CD14-positive monocyte (primary cell): ENCODE measurements around the gene JARID2. TPM values are rescaled to one million over a fixed set of nuclear protein-coding genes. Genes with fewer than 3 reads are reported as not detected.
A peak's percentile ranks its signal among the peaks of the same experiment; 100 is the strongest.

Source experiments
- DNase-seq, 3 donors: peaks; one replicate each; pipeline ENCODE4 v3.0.0-alpha.2; 2011 to 2022
- H2AFZ ChIP-seq: 2 replicates; pipeline ENCODE4 v1.6.0; 2012; ENCODE audit warnings: mild to moderate bottlenecking, low read depth, low read length, inconsistent platforms; ENCODE audit not compliant: insufficient read depth, poor library complexity, severe bottlenecking
- H3K27ac ChIP-seq, 2 donors: 1 replicate in 1 of 2; 2 replicates in 1 of 2; pipeline ENCODE4 v1.5.1; 2012 to 2013; ENCODE audit warnings: low read length in 2 of 2, control low read depth in 1 of 2, inconsistent platforms in 1 of 2, low read depth in 1 of 2, mild to moderate bottlenecking in 1 of 2
- H3K27me3 ChIP-seq, 2 donors: one replicate each; pipeline versions ENCODE4 v1.6.0 to v1.6.1; 2011 to 2013; ENCODE audit warnings: low read length in 2 of 2; ENCODE audit not compliant: control insufficient read depth in 2 of 2, insufficient read depth in 2 of 2
- H3K36me3 ChIP-seq, 2 donors: replicated peaks in 1 of 2; 1 replicate in 1 of 2; 2 replicates in 1 of 2; pipeline versions ENCODE4 v1.5.1 to v1.6.1; 2012 to 2013; ENCODE audit warnings: low read length in 2 of 2, control low read depth in 1 of 2, inconsistent platforms in 1 of 2, mild to moderate bottlenecking in 1 of 2; ENCODE audit not compliant: insufficient read depth in 2 of 2, control insufficient read depth in 1 of 2
- H3K4me1 ChIP-seq, 2 donors: 1 replicate in 1 of 2; 2 replicates in 1 of 2; pipeline versions ENCODE4 v1.5.1 to v1.6.1; 2012 to 2013; ENCODE audit warnings: low read length in 2 of 2, control low read depth in 1 of 2, inconsistent platforms in 1 of 2, mild to moderate bottlenecking in 1 of 2, moderate library complexity in 1 of 2; ENCODE audit not compliant: insufficient read depth in 2 of 2, control insufficient read depth in 1 of 2
- H3K4me2 ChIP-seq: replicated peaks from 2 replicates; pipeline ENCODE3; 2012; ENCODE audit warnings: low read length, moderate library complexity, mild to moderate bottlenecking; ENCODE audit not compliant: poor library complexity, severe bottlenecking; ENCODE audit errors: extremely low read depth
- H3K4me3 ChIP-seq, 3 experiments: fragments of 200-600 bp in 1 of 3; sonication (generic) in 1 of 3; replicated peaks in 1 of 3; 1 replicate in 2 of 3; 2 replicates in 1 of 3; pipeline ENCODE4 v1.5.1; 2011 to 2013; ENCODE audit warnings: low read length in 3 of 3, mild to moderate bottlenecking in 3 of 3, control low read depth in 2 of 3, low read depth in 2 of 3, inconsistent platforms in 1 of 3, moderate library complexity in 1 of 3
- H3K79me2 ChIP-seq: 2 replicates; pipeline ENCODE4 v1.6.0; 2012; ENCODE audit warnings: mild to moderate bottlenecking, control low read depth, inconsistent platforms, low read length, moderate library complexity; ENCODE audit not compliant: insufficient read depth
- H3K9ac ChIP-seq: 2 replicates; pipeline ENCODE4 v1.6.0; 2017; ENCODE audit warnings: low read length, mild to moderate bottlenecking; ENCODE audit not compliant: insufficient read depth, poor library complexity, severe bottlenecking
- H3K9me3 ChIP-seq, 2 donors: replicated peaks in 1 of 2; 1 replicate in 1 of 2; 2 replicates in 1 of 2; pipeline versions ENCODE4 v1.5.1 to v1.6.1; 2012 to 2013; ENCODE audit warnings: low read length in 2 of 2, control low read depth in 1 of 2; ENCODE audit not compliant: control insufficient read depth in 1 of 2, insufficient read depth in 1 of 2
- H4K20me1 ChIP-seq: 2 replicates; pipeline ENCODE4 v1.6.0; 2012; ENCODE audit warnings: mild to moderate bottlenecking, low read length, control low read depth, moderate library complexity; ENCODE audit not compliant: insufficient read depth
- H3K27ac Mint-ChIP-seq, 7 donors: one replicate each; pipeline ENCODE4 v1.8.0; 2020; ENCODE audit warnings: mild to moderate bottlenecking in 7 of 7, mixed read lengths in 7 of 7, moderate library complexity in 6 of 7, inconsistent platforms in 2 of 7
- H3K27me3 Mint-ChIP-seq, 3 donors: one replicate each; pipeline ENCODE4 v1.8.0; 2021 to 2022; ENCODE audit warnings: low read depth in 3 of 3, mild to moderate bottlenecking in 3 of 3, mixed read lengths in 3 of 3, moderate library complexity in 3 of 3, inconsistent platforms in 1 of 3
- H3K36me3 Mint-ChIP-seq, 2 donors: one replicate each; pipeline ENCODE4 v1.8.0; 2020; ENCODE audit warnings: mixed read lengths in 2 of 2, inconsistent platforms in 1 of 2, mild to moderate bottlenecking in 1 of 2
- H3K4me1 Mint-ChIP-seq: one replicate; pipeline ENCODE4 v1.8.0; 2020; ENCODE audit warnings: mild to moderate bottlenecking, mixed read lengths
- H3K4me3 Mint-ChIP-seq, 2 donors: one replicate each; pipeline ENCODE4 v1.8.0; 2020; ENCODE audit warnings: mild to moderate bottlenecking in 2 of 2, mixed read lengths in 2 of 2, moderate library complexity in 1 of 2
- H3K9me3 Mint-ChIP-seq, 7 donors: one replicate each; pipeline ENCODE4 v1.8.0; 2020 to 2022; ENCODE audit warnings: mixed read lengths in 7 of 7, mild to moderate bottlenecking in 6 of 7, moderate library complexity in 6 of 7, inconsistent platforms in 2 of 7
- CTCF ChIP-seq: fragments of 200-600 bp; IDR thresholded peaks from one replicate; pipeline ENCODE4 v1.8.0; 2022; ENCODE audit warnings: antibody characterized with exemption, mild to moderate bottlenecking
- WGBS: methylation state at CpG from one replicate; pipeline ENCODE4 v1.1.5; 2013; ENCODE audit warnings: missing lambda C conversion rate; ENCODE audit not compliant: insufficient coverage; 5-methylcytosine and 5-hydroxymethylcytosine counted together
- intact Hi-C, 2 donors: fragments of 100-400 bp; cut with micrococcal nuclease; formaldehyde crosslinking; loops; one replicate each; pipeline versions ENCODE4 v1.15.0 to v1.15.1; 2023
- polyA plus RNA-seq, 3 donors: library from polyadenylated mRNA; depleted of rRNA in 1 of 3; unstranded in 2 of 3; stranded (reverse) in 1 of 3; fragments of 300-500 nt in 2 of 3; fragments of >200 nt in 1 of 3; fragmentation: Illumina TruSeq in 2 of 3; gene quantifications; 1 replicate in 2 of 3; 2 replicates in 1 of 3; pipeline ENCODE4 v1.2.3, GENCODE V29; 2012 to 2021

The JARID2 gene
- polyA plus RNA-seq, 3 donors = 6.8 to 17.5 (median 12.5) TPM

GRCh38 chr6:15269619-15270018, 23.8 kb downstream of the JARID2 start:
- Histone ChIP-seq H3K4me1 (peaks cover 50 to 55% of the 10 kb centered on the region in 2 donors), H3K27ac (no peak overlapping the region), H3K4me3 (no peak overlapping the region), H3K4me2 (no peak overlapping the region), H2AFZ (no peak overlapping the region), H3K27me3 (no peaks in the 10 kb centered on the region), H3K36me3 (peaks cover 0 to 9% of the 10 kb centered on the region in 2 donors), H3K79me2 (peaks cover 100% of the 10 kb centered on the region), H3K9ac (no peak overlapping the region), H3K9me3 (no peaks in the 10 kb centered on the region), H4K20me1 (peaks cover 100% of the 10 kb centered on the region)
- WGBS = no CpG with 5 or more reads among the region's 1 CpG
- Mint-ChIP-seq H3K4me3 (no peak overlapping the region), H3K27me3 (peaks cover 0 to 1% (median 0%) of the 10 kb centered on the region in 3 donors), H3K36me3 (peaks cover 45 to 57% of the 10 kb centered on the region in 2 donors), H3K27ac (peak overlapping the region in 1 of 7 donors; percentile 45), H3K4me1 (peaks cover 91% of the 10 kb centered on the region), H3K9me3 (no peaks in the 10 kb centered on the region)
- DNase-seq = no peak
- intact Hi-C loops = no loop called here
- no peak for TF ChIP-seq CTCF

- no peak for DNase-seq
- intact Hi-C loops = no loop called here
- H3K9me3 ChIP-seq = no peaks in the 10 kb centered on the region
- H3K36me3 ChIP-seq = peaks cover 0 to 9% of the 10 kb centered on the region in 2 donors
- no peak overlapping the region for H3K27ac Mint-ChIP-seq
- peaks cover 100% of the 10 kb centered on the region for H3K79me2 ChIP-seq
- no peaks in the 10 kb centered on the region for H3K27me3 ChIP-seq
- peaks cover 49 to 61% of the 10 kb centered on the region in 2 donors for H3K36me3 Mint-ChIP-seq
- H3K4me3 ChIP-seq = no peak overlapping the region
- H3K9ac ChIP-seq = no peak overlapping the region
- peaks cover 0 to 3% (median 0%) of the 10 kb centered on the region in 3 donors for H3K27me3 Mint-ChIP-seq
- no peak overlapping the region for H3K4me3 Mint-ChIP-seq
- peaks cover 100% of the 10 kb centered on the region for H4K20me1 ChIP-seq
- H3K27ac ChIP-seq = no peak overlapping the region
- no peak for TF ChIP-seq CTCF
- WGBS = 86% methylated on average over 1 of the region's 2 CpGs
- peaks cover 48 to 53% of the 10 kb centered on the region in 2 donors for H3K4me1 ChIP-seq
- no peaks in the 10 kb centered on the region for H3K9me3 Mint-ChIP-seq
- peaks cover 90% of the 10 kb centered on the region for H3K4me1 Mint-ChIP-seq
- no peak overlapping the region for H3K4me2 ChIP-seq
- no peak overlapping the region for H2AFZ ChIP-seq
Measured at GRCh38 chr6:15270402-15270801, 24.5 kb downstream of the JARID2 start.
